Fibroblast of mammary gland (primary cell): ENCODE results near the gene PLEK2.

ENCODE experiments used
- DNase-seq: peaks from one replicate; pipeline ENCODE4 v3.0.0-alpha.2; 2010; ENCODE audit warnings: low read depth
- H3K4me3 ChIP-seq: 2 replicates; pipeline ENCODE4 v1.5.1; 2011; ENCODE audit warnings: low read depth, mild to moderate bottlenecking, low read length, moderate library complexity; ENCODE audit not compliant: control insufficient read depth
- CTCF ChIP-seq: conservative IDR thresholded peaks from 2 replicates; pipeline ENCODE4 v1.5.1; 2011; ENCODE audit warnings: low read depth, low read length, inconsistent platforms; ENCODE audit not compliant: control insufficient read depth, insufficient read depth

Gene PLEK2

GRCh38 chr14:67385618-67386017 is 26.3 kb downstream of the PLEK2 start:
- DNase-seq = no peak
- TF ChIP-seq CTCF = no peak
- H3K4me3 ChIP-seq = no peak overlapping the region

GRCh38 chr14:67385120-67385519 is 26.8 kb downstream of the PLEK2 start:
- no peak overlapping the region for H3K4me3 ChIP-seq
- DNase-seq = no peak
- TF ChIP-seq CTCF = no peak

GRCh38 chr14:67377916-67378315 is 34.0 kb downstream of the PLEK2 start:
- TF ChIP-seq CTCF = no peak
- no peak for DNase-seq
- no peak overlapping the region for H3K4me3 ChIP-seq

- no peak for TF ChIP-seq CTCF
- DNase-seq = no peak
These were observed 38.6 kb downstream of the PLEK2 start for GRCh38 chr14:67373347-67373746.

GRCh38 chr14:67372833-67373232 is 39.1 kb downstream of the PLEK2 start:
- no peak for TF ChIP-seq CTCF
- DNase-seq = no peak
- no peak overlapping the region for H3K4me3 ChIP-seq

More at GRCh38 chr14:67373347-67373746, 38.6 kb downstream of the PLEK2 start:
- no peak overlapping the region for H3K4me3 ChIP-seq

- TF ChIP-seq CTCF = no peak
- no peak overlapping the region for H3K4me3 ChIP-seq
- peak; percentile 9 for DNase-seq
These were observed 40.5 kb downstream of the PLEK2 start for GRCh38 chr14:67371247-67372148.

GRCh38 chr14:67370830-67371229 is 41.1 kb downstream of the PLEK2 start:
- TF ChIP-seq CTCF = no peak
- no peak overlapping the region for H3K4me3 ChIP-seq
- peak; percentile 74 for DNase-seq
